ENCODE data around the gene PHACTR3.

Gene PHACTR3

GRCh38 chr20:59728722-59729430 lies 124.5 kb downstream of the PHACTR3 start:
- WGBS (ENCODE audit: extremely low coverage, insufficient coverage, low lambda C conversion rate) = no CpG with 5 or more reads among the region's 13 CpGs
- no peak overlapping the region for H3K18ac ChIP-seq (ENCODE audit: low read length)
- H3K4me2 ChIP-seq (ENCODE audit: low read length) = no peak overlapping the region
- H3K4ac ChIP-seq (ENCODE audit: low read depth, low read length) = no peak overlapping the region
- H2BK15ac ChIP-seq (replicated peaks; ENCODE audit: low read depth) = no peak overlapping the region
- H4K5ac ChIP-seq (ENCODE audit: low read length) = no peak overlapping the region
- H2BK5ac ChIP-seq (ENCODE audit: low read length) = no peak overlapping the region
- H3K27me3 ChIP-seq (ENCODE audit: insufficient read depth, low read length, poor library complexity) = no peaks in the 10 kb centered on the region
- H3K4me3 ChIP-seq (ENCODE audit: low read length) = no peak overlapping the region
- no peak for DNase-seq
- no peak overlapping the region for H4K8ac ChIP-seq (ENCODE audit: low read depth, low read length)
- H3K56ac ChIP-seq (ENCODE audit: low read length) = no peak overlapping the region
- H2BK120ac ChIP-seq (ENCODE audit: low read depth, low read length) = no peak overlapping the region
- no peak overlapping the region for H3K27ac ChIP-seq (ENCODE audit: low read depth, low read length)
- no peaks in the 10 kb centered on the region for H3K79me2 ChIP-seq (ENCODE audit: control insufficient read depth, insufficient read depth, low read length)
- no peaks in the 10 kb centered on the region for H3K36me3 ChIP-seq (ENCODE audit: control insufficient read depth, insufficient read depth, low read length)
- H3K23ac ChIP-seq (ENCODE audit: low read length) = no peak overlapping the region
- H3K4me1 ChIP-seq (ENCODE audit: control insufficient read depth, low read depth, low read length) = no peaks in the 10 kb centered on the region
- no peak overlapping the region for H3K9ac ChIP-seq (ENCODE audit: low read length)
- no peaks in the 10 kb centered on the region for H3K79me1 ChIP-seq (ENCODE audit: low read length)
- H2AK5ac ChIP-seq (ENCODE audit: low read length) = no peak overlapping the region

GRCh38 chr20:59729506-59729905 lies 125.2 kb downstream of the PHACTR3 start:
- Histone ChIP-seq H3K4me1 (ENCODE audit: control insufficient read depth, low read depth, low read length) (no peaks in the 10 kb centered on the region), H3K18ac (ENCODE audit: low read length) (no peak overlapping the region), H3K27me3 (ENCODE audit: insufficient read depth, low read length, poor library complexity) (no peaks in the 10 kb centered on the region), H2BK15ac (replicated peaks; ENCODE audit: low read depth) (no peak overlapping the region), H3K36me3 (ENCODE audit: control insufficient read depth, insufficient read depth, low read length) (no peaks in the 10 kb centered on the region), H4K8ac (ENCODE audit: low read depth, low read length) (no peak overlapping the region), H2AK5ac (ENCODE audit: low read length) (no peak overlapping the region), H3K4me2 (ENCODE audit: low read length) (no peak overlapping the region), H3K4me3 (ENCODE audit: low read length) (no peak overlapping the region), H3K79me2 (ENCODE audit: control insufficient read depth, insufficient read depth, low read length) (no peaks in the 10 kb centered on the region), H3K23ac (ENCODE audit: low read length) (no peak overlapping the region), H2BK5ac (ENCODE audit: low read length) (no peak overlapping the region), H3K56ac (ENCODE audit: low read length) (no peak overlapping the region), H3K9ac (ENCODE audit: low read length) (no peak overlapping the region), H3K27ac (ENCODE audit: low read depth, low read length) (no peak overlapping the region), H3K4ac (ENCODE audit: low read depth, low read length) (no peak overlapping the region), H3K79me1 (ENCODE audit: low read length) (no peaks in the 10 kb centered on the region), H2BK120ac (ENCODE audit: low read depth, low read length) (no peak overlapping the region), H4K5ac (ENCODE audit: low read length) (no peak overlapping the region)
- no CpG with 5 or more reads among the region's 5 CpGs for WGBS (ENCODE audit: extremely low coverage, insufficient coverage, low lambda C conversion rate)
- DNase-seq = no peak

- no peaks in the 10 kb centered on the region for H3K27me3 ChIP-seq (ENCODE audit: insufficient read depth, low read length, poor library complexity)
- no peak overlapping the region for H3K4me2 ChIP-seq (ENCODE audit: low read length)
- no peak overlapping the region for H4K8ac ChIP-seq (ENCODE audit: low read depth, low read length)
- H4K5ac ChIP-seq (ENCODE audit: low read length) = no peak overlapping the region
- H3K23ac ChIP-seq (ENCODE audit: low read length) = no peak overlapping the region
- no peak overlapping the region for H3K27ac ChIP-seq (ENCODE audit: low read depth, low read length)
- H2BK5ac ChIP-seq (ENCODE audit: low read length) = no peak overlapping the region
- no peak overlapping the region for H2AK5ac ChIP-seq (ENCODE audit: low read length)
- H3K79me2 ChIP-seq (ENCODE audit: control insufficient read depth, insufficient read depth, low read length) = no peaks in the 10 kb centered on the region
- no peak overlapping the region for H3K18ac ChIP-seq (ENCODE audit: low read length)
- H3K4ac ChIP-seq (ENCODE audit: low read depth, low read length) = no peak overlapping the region
- no peak overlapping the region for H3K9ac ChIP-seq (ENCODE audit: low read length)
- no peaks in the 10 kb centered on the region for H3K36me3 ChIP-seq (ENCODE audit: control insufficient read depth, insufficient read depth, low read length)
- H3K79me1 ChIP-seq (ENCODE audit: low read length) = no peaks in the 10 kb centered on the region
- H2BK15ac ChIP-seq (replicated peaks; ENCODE audit: low read depth) = no peak overlapping the region
- H3K4me1 ChIP-seq (ENCODE audit: control insufficient read depth, low read depth, low read length) = no peaks in the 10 kb centered on the region
- no CpG with 5 or more reads among the region's 3 CpGs for WGBS (ENCODE audit: extremely low coverage, insufficient coverage, low lambda C conversion rate)
- H3K56ac ChIP-seq (ENCODE audit: low read length) = no peak overlapping the region
- DNase-seq = no peak
- no peak overlapping the region for H2BK120ac ChIP-seq (ENCODE audit: low read depth, low read length)
- H3K4me3 ChIP-seq (ENCODE audit: low read length) = no peak overlapping the region
Measured at GRCh38 chr20:59730722-59731121, 126.4 kb downstream of the PHACTR3 start.

GRCh38 chr20:59731376-59731775 lies 127.0 kb downstream of the PHACTR3 start:
- no peaks in the 10 kb centered on the region for H3K79me2 ChIP-seq (ENCODE audit: control insufficient read depth, insufficient read depth, low read length)
- no peak overlapping the region for H3K27ac ChIP-seq (ENCODE audit: low read depth, low read length)
- H3K18ac ChIP-seq (ENCODE audit: low read length) = no peak overlapping the region
- no peak overlapping the region for H4K8ac ChIP-seq (ENCODE audit: low read depth, low read length)
- H3K23ac ChIP-seq (ENCODE audit: low read length) = no peak overlapping the region
- no peak overlapping the region for H3K4me3 ChIP-seq (ENCODE audit: low read length)
- H3K9ac ChIP-seq (ENCODE audit: low read length) = no peak overlapping the region
- no peak overlapping the region for H3K56ac ChIP-seq (ENCODE audit: low read length)
- no peaks in the 10 kb centered on the region for H3K4me1 ChIP-seq (ENCODE audit: control insufficient read depth, low read depth, low read length)
- no peak overlapping the region for H2BK15ac ChIP-seq (replicated peaks; ENCODE audit: low read depth)
- H3K36me3 ChIP-seq (ENCODE audit: control insufficient read depth, insufficient read depth, low read length) = no peaks in the 10 kb centered on the region
- no peaks in the 10 kb centered on the region for H3K27me3 ChIP-seq (ENCODE audit: insufficient read depth, low read length, poor library complexity)
- H2BK5ac ChIP-seq (ENCODE audit: low read length) = no peak overlapping the region
- DNase-seq = no peak
- no peak overlapping the region for H2BK120ac ChIP-seq (ENCODE audit: low read depth, low read length)
- WGBS (ENCODE audit: extremely low coverage, insufficient coverage, low lambda C conversion rate) = no CpG with 5 or more reads among the region's 2 CpGs
- no peak overlapping the region for H2AK5ac ChIP-seq (ENCODE audit: low read length)
- no peak overlapping the region for H3K4ac ChIP-seq (ENCODE audit: low read depth, low read length)
- no peak overlapping the region for H4K5ac ChIP-seq (ENCODE audit: low read length)
- no peak overlapping the region for H3K4me2 ChIP-seq (ENCODE audit: low read length)
- H3K79me1 ChIP-seq (ENCODE audit: low read length) = no peaks in the 10 kb centered on the region

- no CpG with 5 or more reads among the region's 3 CpGs for WGBS (ENCODE audit: extremely low coverage, insufficient coverage, low lambda C conversion rate)
- no peaks in the 10 kb centered on the region for H3K27me3 ChIP-seq (ENCODE audit: insufficient read depth, low read length, poor library complexity)
Measured at GRCh38 chr20:59733351-59733750, 129.0 kb downstream of the PHACTR3 start.

GRCh38 chr20:59735486-59735885 lies 131.1 kb downstream of the PHACTR3 start:
- H2BK15ac ChIP-seq (replicated peaks; ENCODE audit: low read depth) = no peak overlapping the region
- H4K8ac ChIP-seq (ENCODE audit: low read depth, low read length) = no peak overlapping the region
- no peak overlapping the region for H2AK5ac ChIP-seq (ENCODE audit: low read length)
- no peak overlapping the region for H3K56ac ChIP-seq (ENCODE audit: low read length)
- H3K23ac ChIP-seq (ENCODE audit: low read length) = no peak overlapping the region
- no peaks in the 10 kb centered on the region for H3K27me3 ChIP-seq (ENCODE audit: insufficient read depth, low read length, poor library complexity)
- no peaks in the 10 kb centered on the region for H3K79me1 ChIP-seq (ENCODE audit: low read length)
- no peak overlapping the region for H2BK5ac ChIP-seq (ENCODE audit: low read length)
- H3K27ac ChIP-seq (ENCODE audit: low read depth, low read length) = no peak overlapping the region
- no peak for DNase-seq
- H3K36me3 ChIP-seq (ENCODE audit: control insufficient read depth, insufficient read depth, low read length) = no peaks in the 10 kb centered on the region
- H3K9ac ChIP-seq (ENCODE audit: low read length) = no peak overlapping the region
- H3K18ac ChIP-seq (ENCODE audit: low read length) = no peak overlapping the region
- H4K5ac ChIP-seq (ENCODE audit: low read length) = no peak overlapping the region
- no peak overlapping the region for H3K4ac ChIP-seq (ENCODE audit: low read depth, low read length)
- no peak overlapping the region for H3K4me3 ChIP-seq (ENCODE audit: low read length)
- H3K4me2 ChIP-seq (ENCODE audit: low read length) = no peak overlapping the region
- H3K4me1 ChIP-seq (ENCODE audit: control insufficient read depth, low read depth, low read length) = no peaks in the 10 kb centered on the region
- WGBS (ENCODE audit: extremely low coverage, insufficient coverage, low lambda C conversion rate) = no CpG with 5 or more reads among the region's 8 CpGs
- H3K79me2 ChIP-seq (ENCODE audit: control insufficient read depth, insufficient read depth, low read length) = no peaks in the 10 kb centered on the region
- H2BK120ac ChIP-seq (ENCODE audit: low read depth, low read length) = no peak overlapping the region

More at GRCh38 chr20:59733351-59733750, 129.0 kb downstream of the PHACTR3 start:
- no peaks in the 10 kb centered on the region for H3K4me1 ChIP-seq (ENCODE audit: control insufficient read depth, low read depth, low read length)
- H3K23ac ChIP-seq (ENCODE audit: low read length) = no peak overlapping the region
- H3K4ac ChIP-seq (ENCODE audit: low read depth, low read length) = no peak overlapping the region
- no peak overlapping the region for H3K27ac ChIP-seq (ENCODE audit: low read depth, low read length)
- DNase-seq = no peak
- no peak overlapping the region for H2AK5ac ChIP-seq (ENCODE audit: low read length)
- H3K9ac ChIP-seq (ENCODE audit: low read length) = no peak overlapping the region
- no peak overlapping the region for H3K4me2 ChIP-seq (ENCODE audit: low read length)
- no peaks in the 10 kb centered on the region for H3K79me1 ChIP-seq (ENCODE audit: low read length)
- H4K8ac ChIP-seq (ENCODE audit: low read depth, low read length) = no peak overlapping the region
- H3K79me2 ChIP-seq (ENCODE audit: control insufficient read depth, insufficient read depth, low read length) = no peaks in the 10 kb centered on the region
- no peak overlapping the region for H3K18ac ChIP-seq (ENCODE audit: low read length)
- H2BK15ac ChIP-seq (replicated peaks; ENCODE audit: low read depth) = no peak overlapping the region
- H3K4me3 ChIP-seq (ENCODE audit: low read length) = no peak overlapping the region
- no peak overlapping the region for H2BK120ac ChIP-seq (ENCODE audit: low read depth, low read length)
- H2BK5ac ChIP-seq (ENCODE audit: low read length) = no peak overlapping the region
- H3K56ac ChIP-seq (ENCODE audit: low read length) = no peak overlapping the region
- H3K36me3 ChIP-seq (ENCODE audit: control insufficient read depth, insufficient read depth, low read length) = no peaks in the 10 kb centered on the region
- no peak overlapping the region for H4K5ac ChIP-seq (ENCODE audit: low read length)
